ENCODE data around the gene COPS8.
A peak's percentile ranks its signal among the peaks of the same experiment; 100 is the strongest.

The COPS8 gene

DNA sequence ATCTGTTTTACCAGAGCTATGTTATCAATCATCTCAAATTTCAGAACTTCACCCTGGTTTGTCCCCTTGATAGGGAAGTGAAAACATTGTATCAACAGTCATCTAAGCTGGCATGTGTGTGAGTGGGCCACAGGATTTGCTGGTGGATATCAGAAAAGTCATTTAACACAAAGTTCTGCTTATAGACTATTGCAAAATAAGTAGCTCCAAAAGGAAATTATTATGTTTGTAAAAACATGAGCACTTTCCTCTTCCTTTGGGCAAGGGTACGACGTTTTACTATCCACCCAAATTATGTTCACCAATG, 20.7 kb upstream of the COPS8 start:
- no peak for DNase-seq (ENCODE audit: low read depth)

- no peak for DNase-seq (ENCODE audit: low read depth)
Measured at GRCh38 chr2:237066396-237066795, 19.3 kb upstream of the COPS8 start.

- no peak for DNase-seq (ENCODE audit: low read depth)
Measured at GRCh38 chr2:237068005-237068576, 17.6 kb upstream of the COPS8 start.

GRCh38 chr2:237072067-237072931, 13.4 kb upstream of the COPS8 start:
- no peak for DNase-seq (ENCODE audit: low read depth)

DNA sequence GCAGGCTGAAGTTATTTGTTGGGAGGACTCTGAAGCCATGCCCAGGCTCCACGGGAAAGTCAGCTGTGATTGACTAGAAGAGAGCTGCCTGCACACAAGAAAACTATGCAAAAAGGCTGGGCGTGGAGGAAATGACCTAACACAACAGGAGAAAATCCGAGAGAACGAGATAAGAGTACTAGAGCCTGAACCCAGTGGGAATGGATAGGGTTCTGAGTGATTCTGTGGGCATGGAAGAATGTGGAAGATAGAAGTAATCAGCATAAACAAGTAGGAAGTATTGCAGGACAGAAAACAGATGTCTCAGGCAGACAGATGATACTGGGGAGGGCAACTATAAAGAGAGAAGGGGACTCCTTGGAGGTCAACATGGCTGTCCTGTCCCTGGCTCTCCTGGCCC, 12.1 kb upstream of the COPS8 start:
- peak; percentile 61 for DNase-seq (ENCODE audit: low read depth)

GRCh38 chr2:237074211-237074993, 11.3 kb upstream of the COPS8 start:
- DNase-seq (ENCODE audit: low read depth): no peak

DNA sequence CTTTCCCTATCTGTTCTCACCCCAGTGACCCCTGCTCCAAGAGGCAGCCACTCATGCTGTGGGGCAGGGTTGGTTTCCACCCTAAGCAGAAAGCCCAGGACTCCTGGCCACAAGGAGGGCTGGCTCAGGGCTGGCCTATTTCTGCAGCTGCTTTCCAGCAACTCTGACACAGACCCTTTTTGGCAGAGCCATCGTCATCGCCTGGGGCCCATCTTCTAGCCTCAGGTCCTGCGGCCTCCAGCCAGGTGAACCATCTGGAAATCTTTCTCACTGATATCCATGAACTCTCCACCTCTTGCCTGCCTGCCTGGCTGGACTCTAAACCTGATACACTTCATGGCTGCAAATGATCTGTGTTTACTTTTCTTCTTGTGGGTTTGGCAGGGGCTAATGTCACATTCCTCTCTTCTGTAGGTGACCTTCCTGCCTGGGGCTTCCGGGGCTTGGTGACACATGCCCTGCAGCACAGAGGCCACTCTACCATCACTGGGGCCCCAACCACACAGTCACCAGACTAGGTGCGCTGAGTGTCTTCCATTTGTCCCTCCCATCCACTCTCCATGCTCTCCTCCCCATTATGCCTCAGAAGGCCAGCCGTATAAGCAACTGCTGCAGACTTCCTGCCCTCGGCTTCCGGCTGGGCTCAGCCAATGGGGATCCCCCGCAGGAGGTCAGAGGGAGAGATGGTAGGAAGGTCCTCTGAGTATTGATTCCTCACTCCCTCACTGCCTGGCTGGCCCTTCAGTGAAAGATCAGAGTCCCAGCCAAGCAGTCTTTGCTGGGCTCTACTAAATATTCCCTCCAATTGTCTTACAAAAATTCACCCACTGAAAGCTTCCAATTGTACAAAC, 9.7 kb upstream of the COPS8 start:
- no peak for DNase-seq (ENCODE audit: low read depth)

DNA sequence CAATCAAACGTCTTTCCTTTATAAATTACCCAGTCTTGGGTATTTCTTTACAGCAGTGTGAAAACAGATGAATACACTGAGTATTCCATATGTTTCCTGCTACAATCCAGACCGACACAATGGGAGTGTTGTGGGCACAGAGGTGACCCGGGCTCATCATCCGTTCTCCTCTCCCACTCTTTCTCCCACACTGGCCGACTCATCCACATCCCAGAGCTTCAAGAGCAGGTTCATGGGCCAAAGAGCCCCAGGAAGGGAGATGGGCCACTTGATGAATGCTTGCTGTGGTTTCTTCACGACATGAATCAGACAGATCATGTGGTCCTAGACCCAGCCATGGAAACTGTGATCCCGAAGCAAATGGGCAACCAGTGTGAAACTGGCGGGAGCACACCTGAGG, 4.1 kb upstream of the COPS8 start:
- no peak for DNase-seq (ENCODE audit: low read depth)

GRCh38 chr2:237083026-237083425, 2.7 kb upstream of the COPS8 start:
- no peak for DNase-seq (ENCODE audit: low read depth)

- no peak for DNase-seq (ENCODE audit: low read depth)
Measured at GRCh38 chr2:237084444-237084843, 1.2 kb upstream of the COPS8 start.

- no peak for DNase-seq (ENCODE audit: low read depth)
Measured at GRCh38 chr2:237090906-237091305, 5.2 kb downstream of the COPS8 start.

DNA sequence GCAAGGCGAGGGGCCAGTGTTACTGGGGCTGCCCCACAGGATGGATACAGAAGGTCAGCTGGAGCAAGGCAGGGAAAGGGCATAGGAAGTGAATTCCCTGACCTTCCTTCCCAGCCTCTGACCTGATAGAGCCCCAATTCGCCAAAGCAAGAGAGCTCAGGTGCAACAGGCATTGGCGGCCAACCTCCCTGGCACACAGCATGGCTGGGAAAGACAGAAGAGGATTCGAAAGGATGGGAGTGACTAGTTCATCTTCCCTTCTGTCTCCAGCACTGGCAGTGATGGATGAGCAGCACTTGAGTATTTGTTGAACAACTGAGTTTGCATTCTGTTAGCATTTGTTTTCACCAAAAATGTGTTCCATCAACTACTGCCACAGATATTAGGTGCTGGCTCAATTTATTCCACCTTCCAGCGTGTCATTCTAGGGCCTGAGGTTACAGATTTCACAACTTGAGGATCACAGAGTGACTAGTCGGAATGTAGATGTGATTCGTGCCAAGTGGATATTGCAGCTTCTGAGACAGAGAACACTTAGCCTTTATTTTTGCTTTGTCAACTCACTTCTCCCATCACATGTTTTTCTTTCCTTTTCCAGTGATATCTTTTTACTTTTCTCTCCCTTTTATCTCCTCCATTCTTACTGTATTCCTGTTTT, 6.2 kb downstream of the COPS8 start:
- DNase-seq (ENCODE audit: low read depth): peak; percentile 64

GRCh38 chr2:237092506-237092905, 6.8 kb downstream of the COPS8 start:
- no peak for DNase-seq (ENCODE audit: low read depth)

GRCh38 chr2:237092920-237093781, 7.5 kb downstream of the COPS8 start:
- no peak for DNase-seq (ENCODE audit: low read depth)

GRCh38 chr2:237096201-237096600, 10.5 kb downstream of the COPS8 start:
- DNase-seq (ENCODE audit: low read depth): no peak

GRCh38 chr2:237096911-237097310, 11.2 kb downstream of the COPS8 start:
- no peak for DNase-seq (ENCODE audit: low read depth)

DNA sequence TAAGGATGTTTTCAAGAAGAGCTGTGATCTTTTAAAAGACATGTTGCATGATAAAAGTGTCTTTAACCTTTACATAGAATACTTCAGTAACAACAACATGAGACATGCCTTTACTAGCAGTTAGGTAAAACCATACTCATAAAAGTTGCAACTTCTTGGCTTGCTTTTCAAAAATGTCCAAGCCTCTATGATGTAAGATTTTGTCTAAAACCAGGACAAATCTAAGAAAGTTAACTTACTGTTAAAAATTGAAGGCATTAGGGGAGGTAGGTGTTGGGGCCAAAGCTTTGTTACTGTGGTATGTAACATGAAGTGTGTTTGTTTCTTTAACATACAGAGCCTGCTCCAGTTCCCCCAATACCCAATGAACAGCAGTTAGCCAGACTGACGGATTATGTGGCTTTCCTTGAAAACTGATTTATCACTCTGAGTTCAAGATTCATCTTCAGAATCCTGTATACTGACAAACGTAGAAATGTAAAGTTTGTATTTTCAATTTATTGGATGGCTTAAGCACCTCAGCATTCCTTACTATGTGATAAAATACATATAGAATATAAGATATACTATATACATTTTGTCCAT, 11.7 kb downstream of the COPS8 start:
- DNase-seq (ENCODE audit: low read depth): no peak

- DNase-seq (ENCODE audit: low read depth): peak; percentile 84
Measured at GRCh38 chr2:237097911-237098702, 12.4 kb downstream of the COPS8 start.

DNA sequence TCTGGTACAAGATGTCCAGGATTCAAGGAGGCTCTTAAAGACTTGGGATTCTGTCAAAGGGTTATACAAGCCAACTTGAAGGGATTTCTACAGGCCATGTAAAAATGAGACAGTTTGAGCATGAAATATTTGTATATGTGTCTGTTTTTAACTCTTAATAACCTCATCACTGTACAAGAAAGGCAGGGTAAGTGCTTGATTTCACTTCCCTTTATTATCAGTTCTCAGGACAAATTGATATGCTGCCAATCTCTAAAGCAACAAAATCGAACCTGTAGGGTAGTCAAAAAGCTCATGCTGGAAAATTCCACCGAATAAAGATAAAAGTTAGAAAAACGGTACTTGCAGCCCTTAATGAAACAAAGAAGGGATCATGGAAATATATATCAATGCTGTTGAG, 14.1 kb downstream of the COPS8 start:
- no peak for DNase-seq (ENCODE audit: low read depth)
